Liver (tissue), 9 donors: Measurements from ENCODE around the gene ACTN1. TPM values are rescaled to one million over a fixed set of nuclear protein-coding genes. Genes with fewer than 3 reads are reported as not detected.

Source experiments
- DNase-seq: peaks from one replicate; pipeline ENCODE4 v3.0.0-alpha.2; 2017; ENCODE audit warnings: low spot score
- H3K27ac ChIP-seq, 2 donors: one replicate each; pipeline ENCODE4 v1.7.0; 2013; ENCODE audit warnings: inconsistent platforms in 2 of 2, low read length in 2 of 2, control low read depth in 1 of 2, low read depth in 1 of 2, mild to moderate bottlenecking in 1 of 2
- H3K27me3 ChIP-seq, 4 donors: one replicate each; pipeline versions ENCODE4 v1.6.1 to v1.7.0; 2013; ENCODE audit warnings: low read length in 3 of 4, inconsistent platforms in 1 of 4, mild to moderate bottlenecking in 1 of 4, moderate library complexity in 1 of 4; ENCODE audit not compliant: control insufficient read depth in 4 of 4, insufficient read depth in 4 of 4
- H3K36me3 ChIP-seq, 4 donors: one replicate each; pipeline versions ENCODE4 v1.6.1 to v1.7.0; 2013; ENCODE audit warnings: low read length in 3 of 4, mild to moderate bottlenecking in 3 of 4, low read depth in 1 of 4, moderate library complexity in 1 of 4; ENCODE audit not compliant: control insufficient read depth in 4 of 4, insufficient read depth in 3 of 4
- H3K4me1 ChIP-seq, 4 donors: one replicate each; pipeline versions ENCODE4 v1.6.1 to v1.7.0; 2013; ENCODE audit warnings: low read length in 3 of 4, mild to moderate bottlenecking in 3 of 4, moderate library complexity in 1 of 4; ENCODE audit not compliant: control insufficient read depth in 4 of 4, insufficient read depth in 4 of 4
- H3K4me3 ChIP-seq, 3 donors: one replicate each; pipeline versions ENCODE4 v1.6.1 to v1.7.0; 2013; ENCODE audit warnings: low read length in 3 of 3, control low read depth in 1 of 3, low read depth in 1 of 3, mild to moderate bottlenecking in 1 of 3
- H3K9ac ChIP-seq, 2 donors: one replicate each; pipeline ENCODE4 v1.7.0; 2013; ENCODE audit warnings: low read length in 2 of 2, mild to moderate bottlenecking in 2 of 2, moderate library complexity in 2 of 2, control low read depth in 1 of 2, low read depth in 1 of 2
- H3K9me3 ChIP-seq, 4 donors: one replicate each; pipeline versions ENCODE4 v1.6.1 to v1.7.0; 2013; ENCODE audit warnings: low read length in 3 of 4; ENCODE audit not compliant: control insufficient read depth in 4 of 4
- ATF3 ChIP-seq: IDR thresholded peaks from 2 replicates; pipeline ENCODE4 v1.6.1; 2016; ENCODE audit warnings: antibody characterized with exemption
- EGR1 ChIP-seq, 2 donors: IDR thresholded peaks; 2 replicates each; pipeline ENCODE4 v1.6.1; 2016 to 2018; ENCODE audit warnings: antibody characterized with exemption in 2 of 2, low read depth in 2 of 2
- FOXA1 ChIP-seq: IDR thresholded peaks from 2 replicates; pipeline ENCODE4 v1.6.1; 2016; ENCODE audit warnings: antibody characterized with exemption
- FOXA2 ChIP-seq: IDR thresholded peaks from 2 replicates; pipeline ENCODE4 v1.6.1; 2016; ENCODE audit warnings: antibody characterized with exemption
- HNF4A ChIP-seq, 2 donors: conservative IDR thresholded peaks; 2 replicates each; pipeline ENCODE4 v1.6.1; 2016; ENCODE audit warnings: antibody characterized with exemption in 2 of 2, mild to moderate bottlenecking in 2 of 2
- HNF4G ChIP-seq: IDR thresholded peaks from 2 replicates; pipeline ENCODE4 v1.6.1; 2016; ENCODE audit warnings: antibody characterized with exemption
- JUND ChIP-seq, 2 donors: IDR thresholded peaks; 2 replicates each; pipeline ENCODE4 v1.6.1; 2016; ENCODE audit warnings: antibody characterized with exemption in 2 of 2
- MAX ChIP-seq: IDR thresholded peaks from 2 replicates; pipeline ENCODE4 v1.6.1; 2016; ENCODE audit warnings: antibody characterized with exemption
- NR2F2 ChIP-seq: IDR thresholded peaks from 2 replicates; pipeline ENCODE4 v1.6.1; 2016; ENCODE audit warnings: antibody characterized with exemption
- RAD21 ChIP-seq, 2 donors: IDR thresholded peaks; 2 replicates each; pipeline ENCODE4 v1.6.1; 2016; ENCODE audit warnings: antibody characterized with exemption in 2 of 2, mild to moderate bottlenecking in 2 of 2
- REST ChIP-seq: IDR thresholded peaks from 2 replicates; pipeline ENCODE4 v1.6.1; 2016; ENCODE audit warnings: antibody characterized with exemption, mild to moderate bottlenecking
- RXRA ChIP-seq, 2 donors: IDR thresholded peaks; 2 replicates each; pipeline ENCODE4 v1.6.1; 2017 to 2018; ENCODE audit warnings: antibody characterized with exemption in 2 of 2, mild to moderate bottlenecking in 1 of 2
- SP1 ChIP-seq: IDR thresholded peaks from 2 replicates; pipeline ENCODE4 v1.6.1; 2018; ENCODE audit warnings: antibody characterized with exemption, mild to moderate bottlenecking
- TAF1 ChIP-seq: conservative IDR thresholded peaks from 2 replicates; pipeline ENCODE4 v1.6.1; 2016; ENCODE audit warnings: antibody characterized with exemption, mild to moderate bottlenecking
- YY1 ChIP-seq: IDR thresholded peaks from 2 replicates; pipeline ENCODE4 v1.6.1; 2016; ENCODE audit warnings: antibody characterized with exemption, mild to moderate bottlenecking
- ZBTB33 ChIP-seq: IDR thresholded peaks from 2 replicates; pipeline ENCODE4 v1.6.1; 2016; ENCODE audit warnings: antibody characterized with exemption
- WGBS: extraction: QIAGEN DNeasy Blood & Tissue Kit; methylation state at CpG from one replicate; pipeline ENCODE4 v1.1.7; 2013; 5-methylcytosine and 5-hydroxymethylcytosine counted together
- polyA plus RNA-seq, 2 donors: library from polyadenylated mRNA; stranded (reverse) in 1 of 2; unstranded in 1 of 2; fragments of 200-250 nt in 1 of 2; fragments of >200 nt in 1 of 2; fragmentation: Nextera tagmentation in 1 of 2; extraction: Ambion mirVana in 1 of 2; gene quantifications; one replicate each; pipeline versions ENCODE4 v1.2.1 to v1.2.3, GENCODE V29; 2013 to 2015
- total RNA-seq, 2 donors: library from RNA; depleted of rRNA; stranded (reverse); fragments of >200 nt; gene quantifications; one replicate each; pipeline ENCODE4 v1.2.3, GENCODE V29; 2014
- donor health status: healthy.
- donor health status: healthy.
- donor health status: healthy.
- donor health status: healthy.
- donor health status: healthy.

Gene ACTN1
- total and polyA plus RNA-seq, 4 donors: 36.2 to 100 (median 63.1) TPM

- TF ChIP-seq ZBTB33 (no peak), HNF4A (conservative IDR thresholded peaks at IDR 0.05) (no peak), JUND (IDR thresholded peaks at IDR 0.05) (no peak), RXRA (IDR thresholded peaks at IDR 0.05) (no peak), HNF4G (no peak), SP1 (no peak), ATF3 (no peak)
Measured at GRCh38 chr14:68892961-68893360, 86.1 kb downstream of the ACTN1 start (continued).

GRCh38 chr14:68891851-68892660, 87.0 kb downstream of the ACTN1 start:
- TF ChIP-seq EGR1 (IDR thresholded peaks at IDR 0.05; ENCODE audit: low read depth in 2 of 2) (no peak), FOXA2 (no peak), ZBTB33 (no peak), HNF4A (conservative IDR thresholded peaks at IDR 0.05) (no peak), RAD21 (IDR thresholded peaks at IDR 0.05) (no peak), REST (no peak), RXRA (IDR thresholded peaks at IDR 0.05) (no peak), NR2F2 (no peak), MAX (no peak), TAF1 (no peak), HNF4G (no peak), YY1 (no peak), FOXA1 (no peak), JUND (IDR thresholded peaks at IDR 0.05) (no peak)
- Histone ChIP-seq H3K4me3 (no peak overlapping the region), H3K9ac (no peak overlapping the region), H3K27ac (no peak overlapping the region), H3K9me3 (no peaks in the 10 kb centered on the region), H3K36me3 (peaks cover 13 to 83% (median 54%) of the 10 kb centered on the region in 4 donors), H3K27me3 (no peaks in the 10 kb centered on the region), H3K4me1 (peaks cover 0 to 16% (median 0%) of the 10 kb centered on the region in 4 donors)
- no peak for DNase-seq
- 95% methylated on average over 21 of the region's 21 CpGs for WGBS
